Panc1 (cell line): ENCODE data around the gene CACNA1C. TPM values are rescaled to one million over a fixed set of nuclear protein-coding genes. Genes with fewer than 3 reads are reported as not detected.

Source experiments
- ATAC-seq: fragments of 200-7000 bp; cut with Tn5 transposase; 2 replicates; pipeline ENCODE4 v1.9.1; 2020; ENCODE audit warnings: mild to moderate bottlenecking, moderate library complexity
- BruUV-seq: library from RNA; stranded (reverse); fragments of 400-500 nt; replicated peaks from 2 replicates; lab custom pipeline; 2021; lab: Mats Ljungman, UMichigan
- CTCF ChIA-PET: fragments of 300-600 bp; sonication (Branson Sonifier 250); formaldehyde crosslinking; loops from one replicate; lab custom pipeline; 2022; ENCODE audit warnings: antibody characterized with exemption; lab: Charles Lee
- POLR2A ChIA-PET: fragments of 300-600 bp; sonication (Branson Sonifier 250); formaldehyde crosslinking; loops from one replicate; lab custom pipeline; 2022; ENCODE audit warnings: antibody characterized with exemption; lab: Charles Lee
- DNase-seq: peaks from one replicate; pipeline ENCODE4 v3.0.0-alpha.2; 2010; ENCODE audit warnings: low read depth, low spot score
- H3K27ac ChIP-seq: 2 replicates; pipeline ENCODE4 v1.5.1; 2011; ENCODE audit warnings: mild to moderate bottlenecking, low read length, inconsistent platforms
- H3K27me3 ChIP-seq: fragments of 200-500 bp; sonication (Bioruptor generic); 2 replicates; pipeline ENCODE4 v1.6.0; 2014; ENCODE audit warnings: low read length, inconsistent platforms; ENCODE audit not compliant: control insufficient read depth, insufficient read depth
- H3K36me3 ChIP-seq: fragments of 200-500 bp; sonication (Bioruptor generic); 2 replicates; pipeline ENCODE4 v1.5.1; 2014; ENCODE audit warnings: inconsistent platforms, mild to moderate bottlenecking, low read length, moderate library complexity; ENCODE audit not compliant: control insufficient read depth, insufficient read depth
- H3K4me1 ChIP-seq: 2 replicates; pipeline ENCODE4 v1.5.1; 2011; ENCODE audit warnings: inconsistent platforms, mild to moderate bottlenecking, low read length, moderate library complexity; ENCODE audit not compliant: control insufficient read depth, insufficient read depth
- H3K4me3 ChIP-seq, 2 experiments: 2 replicates each; pipeline ENCODE4 v1.5.1; 2011 to 2012; ENCODE audit warnings: low read depth in 2 of 2, low read length in 2 of 2, mild to moderate bottlenecking in 2 of 2, inconsistent platforms in 1 of 2, moderate library complexity in 1 of 2
- H3K9me3 ChIP-seq: fragments of 200-500 bp; sonication (Bioruptor generic); 2 replicates; pipeline ENCODE4 v1.5.1; 2014; ENCODE audit warnings: low read depth, mild to moderate bottlenecking, inconsistent platforms, low read length, moderate library complexity; ENCODE audit not compliant: control insufficient read depth, insufficient read depth
- POLR2AphosphoS5 ChIP-seq: IDR thresholded peaks from 2 replicates; pipeline ENCODE4 v1.6.1; 2012; ENCODE audit warnings: mild to moderate bottlenecking, low read depth, low read length, moderate library complexity
- REST ChIP-seq, 2 experiments: IDR thresholded peaks; 2 replicates each; pipeline ENCODE4 v1.6.1; 2011 to 2012; ENCODE audit warnings: low read depth in 2 of 2, control low read depth in 1 of 2, low read length in 1 of 2, mild to moderate bottlenecking in 1 of 2, moderate library complexity in 1 of 2; ENCODE audit not compliant: insufficient read depth in 1 of 2
- SIN3A ChIP-seq: IDR thresholded peaks from 2 replicates; pipeline ENCODE4 v1.6.1; 2012; ENCODE audit warnings: low read depth, mild to moderate bottlenecking, low read length, moderate library complexity, borderline replicate concordance; ENCODE audit not compliant: insufficient read depth
- TCF7L2 ChIP-seq: IDR thresholded peaks from 2 replicates; pipeline ENCODE4 v1.6.1; 2011; ENCODE audit warnings: mild to moderate bottlenecking, low read depth, low read length, inconsistent platforms
- in situ Hi-C: cut with HindIII; loops from 2 replicates; pipeline ENCODE4 v1.10.0; 2016; ENCODE audit warnings: low sequenced_read_pairs, low pct_unique_long_range_greater_than_20kb
- intact Hi-C: fragments of 100-400 bp; cut with micrococcal nuclease; formaldehyde crosslinking; loops from one replicate; pipeline ENCODE4 v1.10.0; 2022; ENCODE audit not compliant: unreplicated experiment
- total RNA-seq: library from RNA; stranded (reverse); gene quantifications from one replicate; pipeline ENCODE4 v1.2.1, GENCODE V29; 2021; ENCODE audit not compliant: unreplicated experiment
- TF ChIP-seq, protein P1 (sequence below): fragments of 450-650 bp; IDR thresholded peaks from 2 replicates; pipeline ENCODE4 v1.5.1; 2017; ENCODE audit warnings: mild to moderate bottlenecking

The CACNA1C gene
- total RNA-seq, 1 experiment from 2014 or later: 0.03 TPM

DNA sequence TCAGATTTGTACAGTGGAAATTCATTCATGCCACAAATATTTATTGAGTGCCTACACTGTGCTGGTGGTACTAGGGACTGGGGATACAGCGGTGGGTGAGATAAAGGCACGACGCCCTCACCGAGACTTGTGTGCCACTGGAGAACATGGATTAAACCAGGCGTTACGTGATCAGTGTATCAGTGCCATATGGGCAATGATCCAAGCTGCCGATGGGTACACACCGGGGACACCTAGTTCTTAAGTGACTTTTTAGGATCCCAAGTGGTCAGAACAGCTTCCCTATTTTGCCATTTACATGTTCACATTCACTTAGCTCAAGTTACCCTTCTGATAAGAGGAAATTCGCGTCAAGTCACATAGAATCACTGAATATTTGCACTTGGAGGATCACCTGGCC, 236.7 kb downstream of the CACNA1C start:
- ChIA-PET POLR2A (no interaction called here), CTCF (no interaction called here)
- ATAC-seq: no peak
- in situ Hi-C loops: no loop called here
- DNase-seq: no peak
- no TSS peak for BruUV-seq
- Histone ChIP-seq H3K27ac (no peak overlapping the region), H3K4me1 (no peaks in the 10 kb centered on the region), H3K27me3 (no peaks in the 10 kb centered on the region; the same call in 1 of the 2 replicates), H3K4me3 (no peak overlapping the region), H3K36me3 (no peaks in the 10 kb centered on the region), H3K9me3 (no peaks in the 10 kb centered on the region)
- TF ChIP-seq, protein P1, sequence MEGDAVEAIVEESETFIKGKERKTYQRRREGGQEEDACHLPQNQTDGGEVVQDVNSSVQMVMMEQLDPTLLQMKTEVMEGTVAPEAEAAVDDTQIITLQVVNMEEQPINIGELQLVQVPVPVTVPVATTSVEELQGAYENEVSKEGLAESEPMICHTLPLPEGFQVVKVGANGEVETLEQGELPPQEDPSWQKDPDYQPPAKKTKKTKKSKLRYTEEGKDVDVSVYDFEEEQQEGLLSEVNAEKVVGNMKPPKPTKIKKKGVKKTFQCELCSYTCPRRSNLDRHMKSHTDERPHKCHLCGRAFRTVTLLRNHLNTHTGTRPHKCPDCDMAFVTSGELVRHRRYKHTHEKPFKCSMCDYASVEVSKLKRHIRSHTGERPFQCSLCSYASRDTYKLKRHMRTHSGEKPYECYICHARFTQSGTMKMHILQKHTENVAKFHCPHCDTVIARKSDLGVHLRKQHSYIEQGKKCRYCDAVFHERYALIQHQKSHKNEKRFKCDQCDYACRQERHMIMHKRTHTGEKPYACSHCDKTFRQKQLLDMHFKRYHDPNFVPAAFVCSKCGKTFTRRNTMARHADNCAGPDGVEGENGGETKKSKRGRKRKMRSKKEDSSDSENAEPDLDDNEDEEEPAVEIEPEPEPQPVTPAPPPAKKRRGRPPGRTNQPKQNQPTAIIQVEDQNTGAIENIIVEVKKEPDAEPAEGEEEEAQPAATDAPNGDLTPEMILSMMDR: no peak
- TF ChIP-seq POLR2AphosphoS5 (no peak), SIN3A (no peak), REST (IDR thresholded peaks at IDR 0.05; ENCODE audit: insufficient read depth in 1 of 2, low read depth in 2 of 2, low read length in 1 of 2) (no peak), TCF7L2 (no peak)
- intact Hi-C loops: loop anchor here (5.0 kb wide), 1 partner anchor 232 kb away; no protein-coding TSS in a partner anchor

DNA sequence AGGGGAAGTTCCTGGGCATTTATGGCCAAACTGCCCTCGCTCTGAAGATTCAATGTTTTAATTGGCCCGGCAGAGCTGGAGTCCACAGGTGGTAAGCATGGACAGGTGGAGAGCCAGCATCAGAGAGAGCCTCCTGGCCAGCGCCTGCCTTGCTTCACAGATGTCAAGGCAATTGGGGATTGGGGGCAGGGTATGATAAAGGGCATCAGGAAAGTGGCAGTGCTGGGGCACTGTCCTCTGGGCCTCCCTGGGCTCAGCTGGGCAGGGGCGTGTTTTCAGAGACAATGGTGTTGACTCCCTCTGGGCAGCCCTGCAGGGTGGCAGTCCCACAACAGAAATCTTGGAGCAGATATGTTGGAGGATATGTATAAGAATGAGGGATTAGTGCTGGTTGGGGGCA, 237.3 kb downstream of the CACNA1C start:
- CTCF ChIA-PET: no interaction called here
- H3K4me1 ChIP-seq: no peaks in the 10 kb centered on the region

More for the DNA sequence above, 237.3 kb downstream of the CACNA1C start:
- no peak overlapping the region for H3K27ac ChIP-seq
- ATAC-seq (no peak), DNase-seq (no peak)
- no peak overlapping the region for H3K4me3 ChIP-seq
- H3K27me3 ChIP-seq: no peaks in the 10 kb centered on the region; the same call in 1 of the 2 replicates
- BruUV-seq: no TSS peak
- H3K36me3 ChIP-seq: no peaks in the 10 kb centered on the region
- in situ Hi-C loops: no loop called here
- intact Hi-C loops: no loop called here
- no peaks in the 10 kb centered on the region for H3K9me3 ChIP-seq
- POLR2A ChIA-PET: no interaction called here
- TF ChIP-seq, protein P1: no peak
- TF ChIP-seq REST (IDR thresholded peaks at IDR 0.05; ENCODE audit: insufficient read depth in 1 of 2, low read depth in 2 of 2, low read length in 1 of 2) (no peak), SIN3A (no peak), POLR2AphosphoS5 (no peak), TCF7L2 (no peak)
